Breast epithelium (tissue), 4 donors: ENCODE measurements around the gene SNX5. TPM values are rescaled to one million over a fixed set of nuclear protein-coding genes. Genes with fewer than 3 reads are reported as not detected.

ENCODE experiments used
- DNase-seq, 2 donors: peaks; one replicate each; pipeline ENCODE4 v3.0.0-alpha.2; 2019; ENCODE audit warnings: low spot score in 2 of 2
- H3K27ac ChIP-seq, 2 donors: fragments of 200-600 bp; sonication (generic) in 1 of 2; one replicate each; pipeline ENCODE4 v1.5.1; 2016 to 2019; ENCODE audit warnings: mild to moderate bottlenecking in 1 of 2
- H3K27me3 ChIP-seq, 2 donors: fragments of 200-600 bp; sonication (generic) in 1 of 2; one replicate each; pipeline versions ENCODE4 v1.5.1 to v1.6.0; 2017 to 2019; ENCODE audit warnings: control low read depth in 1 of 2, mild to moderate bottlenecking in 1 of 2
- H3K36me3 ChIP-seq: fragments of 200-600 bp; one replicate; pipeline ENCODE4 v1.5.1; 2019
- H3K4me1 ChIP-seq, 2 donors: fragments of 200-600 bp; sonication (generic); one replicate each; pipeline ENCODE4 v1.5.1; 2016 to 2019; ENCODE audit warnings: control low read depth in 1 of 2
- H3K4me3 ChIP-seq, 3 donors: fragments of 200-600 bp; sonication (generic); 1 replicate in 2 of 3; 2 replicates in 1 of 3; pipeline ENCODE4 v1.5.1; 2016 to 2019; ENCODE audit warnings: mild to moderate bottlenecking in 3 of 3, moderate library complexity in 2 of 3
- H3K9me3 ChIP-seq, 2 donors: fragments of 200-600 bp; sonication (generic) in 1 of 2; one replicate each; pipeline ENCODE4 v1.5.1; 2016 to 2019; ENCODE audit warnings: control low read depth in 1 of 2
- CTCF ChIP-seq, 3 donors: fragments of 450-650 bp; IDR thresholded peaks; one replicate each; pipeline ENCODE4 v1.5.1; 2016 to 2017; ENCODE audit warnings: antibody characterized with exemption in 3 of 3, mild to moderate bottlenecking in 3 of 3, moderate library complexity in 3 of 3
- POLR2A ChIP-seq: fragments of 450-650 bp; IDR thresholded peaks from one replicate; pipeline ENCODE4 v1.6.1; 2016; ENCODE audit warnings: antibody characterized with exemption, mild to moderate bottlenecking, moderate library complexity
- POLR2AphosphoS5 ChIP-seq, 3 donors: sonication (generic); formaldehyde crosslinking; IDR thresholded peaks; one replicate each; pipeline ENCODE4 v1.6.1; 2017; ENCODE audit warnings: antibody characterized with exemption in 3 of 3
- intact Hi-C: fragments of 100-400 bp; cut with DNase I; formaldehyde crosslinking; loops from one replicate; pipeline ENCODE4 v1.15.1; 2023; ENCODE audit warnings: low total_unique reads
- total RNA-seq, 3 donors: library from RNA; depleted of rRNA; stranded (reverse); fragments of >200 nt; gene quantifications; one replicate each; pipeline ENCODE4 v1.1.0, GENCODE V29; 2016

The SNX5 gene
- total RNA-seq, 3 donors from 2014 or later: 96.7 to 127 (median 122) TPM

- no peak for TF ChIP-seq POLR2A
- peak; percentile 95 to 97 (median 97) for TF ChIP-seq CTCF (IDR thresholded peaks at IDR 0.05)
- TF ChIP-seq POLR2AphosphoS5 (IDR thresholded peaks at IDR 0.05): peak in 2 of 3 donors; percentile 59 to 77
- intact Hi-C loops: loop anchor here (10.0 kb wide), 1 partner anchor 214 kb away; the partner anchor contains the start of gene RRBP1
- no peak overlapping the region for H3K27ac ChIP-seq
- no peaks in the 10 kb centered on the region for H3K36me3 ChIP-seq
- H3K27me3 ChIP-seq: no peaks in the 10 kb centered on the region
- no peaks in the 10 kb centered on the region for H3K4me1 ChIP-seq
- H3K9me3 ChIP-seq: no peaks in the 10 kb centered on the region
- H3K4me3 ChIP-seq: no peak overlapping the region
- peak; percentile 76 to 83 for DNase-seq
Observed at GRCh38 chr20:17898548-17898994, 70.0 kb downstream of the SNX5 start.

- DNase-seq: no peak
- TF ChIP-seq POLR2AphosphoS5 (IDR thresholded peaks at IDR 0.05): no peak
- TF ChIP-seq POLR2A: no peak
- no peak for TF ChIP-seq CTCF (IDR thresholded peaks at IDR 0.05)
- H3K27me3 ChIP-seq: no peaks in the 10 kb centered on the region
- intact Hi-C loops: loop anchor here (10.0 kb wide), 1 partner anchor 213 kb away; the partner anchor contains the start of gene RRBP1
- H3K36me3 ChIP-seq: no peaks in the 10 kb centered on the region
- no peaks in the 10 kb centered on the region for H3K9me3 ChIP-seq
- H3K27ac ChIP-seq: no peak overlapping the region
- no peaks in the 10 kb centered on the region for H3K4me1 ChIP-seq
- H3K4me3 ChIP-seq: no peak overlapping the region
Observed at GRCh38 chr20:17897566-17898307, 70.9 kb downstream of the SNX5 start.

DNA sequence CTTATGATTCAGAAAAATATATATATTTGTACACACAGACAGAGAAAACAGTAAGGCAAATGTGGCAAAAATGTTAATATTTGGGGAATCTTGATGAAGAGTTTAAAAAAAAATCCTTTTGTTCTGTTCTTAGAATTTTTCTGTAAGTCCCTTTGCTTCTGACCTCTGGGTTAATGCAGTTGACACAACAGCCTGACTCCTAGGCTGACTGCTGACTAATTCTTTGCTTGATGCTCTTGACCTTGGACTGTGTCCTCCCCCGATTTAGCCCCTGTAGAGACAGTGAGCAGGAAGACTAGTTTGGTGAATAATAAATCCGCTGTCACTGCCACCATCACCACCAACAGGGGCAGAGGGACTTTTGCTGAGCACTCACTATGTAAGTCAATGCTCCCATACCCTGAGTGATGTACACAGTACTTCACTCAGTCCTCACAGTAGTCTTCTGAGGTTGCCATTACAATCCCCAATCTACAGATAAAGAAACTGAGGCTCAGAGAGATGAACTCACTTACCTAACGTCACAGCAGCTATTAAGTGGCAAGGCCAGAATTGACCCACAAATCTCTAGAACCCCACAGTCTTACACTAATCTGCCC, 71.7 kb downstream of the SNX5 start:
- Histone ChIP-seq H3K9me3 (no peaks in the 10 kb centered on the region), H3K27me3 (no peaks in the 10 kb centered on the region), H3K27ac (peak overlapping the region; percentile 50 to 89), H3K4me1 (no peaks in the 10 kb centered on the region), H3K4me3 (no peak overlapping the region), H3K36me3 (no peaks in the 10 kb centered on the region)
- no peak for DNase-seq
- intact Hi-C loops: loop anchor here (1.0 to 10.0 kb wide), 2 partner anchors 11 to 212 kb away; partner anchors contain the start of gene RRBP1
- TF ChIP-seq POLR2AphosphoS5 (IDR thresholded peaks at IDR 0.05): no peak
- TF ChIP-seq CTCF (IDR thresholded peaks at IDR 0.05): no peak
- TF ChIP-seq POLR2A: no peak

DNA sequence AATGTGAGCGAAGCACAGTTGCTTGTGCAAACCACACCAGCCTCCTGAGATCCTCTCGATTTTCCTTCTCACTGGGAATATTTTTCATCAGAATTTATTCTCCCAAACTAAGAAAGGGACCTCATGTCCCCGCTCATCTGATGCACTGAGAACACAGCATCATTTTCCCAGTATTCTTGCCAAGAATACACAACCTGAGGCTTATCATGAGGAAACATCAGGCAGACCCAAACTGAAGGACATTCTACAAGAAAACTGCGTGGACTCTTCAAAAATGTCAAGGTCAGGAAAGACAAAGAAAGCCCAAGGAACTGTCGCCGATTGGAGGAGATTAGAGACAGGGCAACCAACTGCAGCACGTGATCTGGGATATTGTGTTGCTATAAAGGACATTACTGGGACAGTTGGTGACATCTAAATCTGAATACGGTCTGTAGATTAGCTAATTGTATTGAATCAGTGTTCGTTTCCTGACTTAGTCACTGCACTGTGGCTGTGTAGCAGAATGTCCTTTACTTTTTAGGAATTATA, 72.3 kb downstream of the SNX5 start:
- Histone ChIP-seq H3K4me3 (peak overlapping the region in 2 of 3 donors; percentile 52 to 65), H3K9me3 (no peaks in the 10 kb centered on the region), H3K4me1 (no peaks in the 10 kb centered on the region), H3K36me3 (no peaks in the 10 kb centered on the region), H3K27ac (peak overlapping the region; percentile 89 to 94), H3K27me3 (no peaks in the 10 kb centered on the region)
- intact Hi-C loops: loop anchor here (1.0 to 10.0 kb wide), 2 partner anchors 12 to 211 kb away; partner anchors contain the start of gene RRBP1
- DNase-seq: no peak
- TF ChIP-seq POLR2AphosphoS5 (IDR thresholded peaks at IDR 0.05): peak in 1 of 3 donors; percentile 32
- TF ChIP-seq CTCF (IDR thresholded peaks at IDR 0.05): no peak
